HepG2 (cell line): ENCODE data around the gene PHC1. TPM values are rescaled to one million over a fixed set of nuclear protein-coding genes. Genes with fewer than 3 reads are reported as not detected.

Source experiments
- ATAC-seq: fragments of 200-7000 bp; cut with Tn5 transposase; 3 replicates; pipeline ENCODE4 v1.9.1; 2020; ENCODE audit warnings: mild to moderate bottlenecking, moderate library complexity
- BruUV-seq: library from RNA; stranded (reverse); fragments of 400-500 nt; replicated peaks from 2 replicates; lab custom pipeline; 2021; lab: Mats Ljungman, UMichigan
- CTCF ChIA-PET: fragments of 300-600 bp; formaldehyde crosslinking; extraction: SDS; loops from one replicate; lab custom pipeline; 2021; ENCODE audit warnings: low total read pairs, inconsistent platforms, low intra/inter-chr PET ratio; lab: Yijun Ruan, JAX
- POLR2A ChIA-PET: fragments of 350-600 bp; sonication (Branson Sonifier 250); formaldehyde crosslinking; loops from one replicate; lab custom pipeline; 2020; ENCODE audit warnings: antibody characterized with exemption, inconsistent platforms; lab: Yijun Ruan, JAX
- DNase-seq: peaks from one replicate; pipeline ENCODE4 v3.0.0-alpha.2; 2015; ENCODE audit warnings: low spot score
- FAIRE-seq: peaks from 3 replicates; lab custom pipeline; 2011; peaks lifted over from hg19 to GRCh38; lab: Jason Lieb, UNC
- H2AFZ ChIP-seq: one replicate; pipeline ENCODE4 v1.6.1; 2011; ENCODE audit warnings: low read length, inconsistent platforms
- H3K27ac ChIP-seq: fragments of 300-600 bp; 3 replicates; pipeline ENCODE4 v1.8.0; 2011; ENCODE audit warnings: mixed run types, mild to moderate bottlenecking, mixed read lengths, low read length, inconsistent platforms; ENCODE audit not compliant: insufficient read depth; ENCODE audit errors: extremely low read length
- H3K27me3 ChIP-seq, 2 experiments: fragments of 200-600 bp in 1 of 2; 2 replicates in 1 of 2; 3 replicates in 1 of 2; pipeline versions ENCODE4 v1.6.0 to v1.8.0; 2011; ENCODE audit warnings: low read length in 2 of 2, mild to moderate bottlenecking in 2 of 2, moderate library complexity in 2 of 2, inconsistent platforms in 1 of 2; ENCODE audit not compliant: insufficient read depth in 2 of 2, control insufficient read depth in 1 of 2
- H3K36me3 ChIP-seq, 2 experiments: fragments of 200-600 bp in 1 of 2; replicated peaks in 1 of 2; 2 replicates in 1 of 2; 3 replicates in 1 of 2; pipeline versions ENCODE4 v1.5.1 to v1.8.0; 2011; ENCODE audit warnings: low read length in 2 of 2, inconsistent platforms in 1 of 2; ENCODE audit not compliant: insufficient read depth in 2 of 2, control insufficient read depth in 1 of 2
- H3K4me1 ChIP-seq: 2 replicates; pipeline ENCODE4 v1.5.1; 2012; ENCODE audit warnings: low read length, inconsistent platforms; ENCODE audit not compliant: insufficient read depth
- H3K4me2 ChIP-seq: 2 replicates; pipeline ENCODE4 v1.6.0; 2011; ENCODE audit warnings: low read depth, low read length, inconsistent platforms
- H3K4me3 ChIP-seq, 3 experiments: fragments of 200-600 bp in 1 of 3; sonication (generic), shearing (Covaris generic) in 1 of 3; replicated peaks in 1 of 3; 2 replicates each; pipeline ENCODE4 v1.5.1; 2011 to 2016; ENCODE audit warnings: low read length in 3 of 3, inconsistent platforms in 2 of 3, low read depth in 2 of 3, mild to moderate bottlenecking in 2 of 3, control low read depth in 1 of 3, mixed read lengths in 1 of 3; ENCODE audit not compliant: insufficient read depth in 1 of 3
- H3K79me2 ChIP-seq: one replicate; pipeline ENCODE4 v1.6.1; 2011; ENCODE audit warnings: low read length, inconsistent platforms; ENCODE audit not compliant: insufficient read depth
- H3K9ac ChIP-seq: 2 replicates; pipeline ENCODE4 v1.6.0; 2011; ENCODE audit warnings: mild to moderate bottlenecking, low read depth, low read length, inconsistent platforms; ENCODE audit not compliant: insufficient read depth
- H3K9me3 ChIP-seq: 2 replicates; pipeline ENCODE4 v1.5.1; 2012; ENCODE audit warnings: mild to moderate bottlenecking, low read length
- H4K20me1 ChIP-seq: 2 replicates; pipeline ENCODE4 v1.6.0; 2011; ENCODE audit warnings: inconsistent platforms, mild to moderate bottlenecking, low read length, moderate library complexity; ENCODE audit not compliant: insufficient read depth
- EHMT2 ChIP-seq: fragments of 200-600 bp; sonication (generic); IDR thresholded peaks from 2 replicates; pipeline ENCODE4 v1.7.0; 2017; ENCODE audit warnings: antibody characterized with exemption, low read depth, low read length, borderline replicate concordance
- ERF ChIP-seq: IDR thresholded peaks from 2 replicates; pipeline ENCODE4 v1.6.1; 2018; ENCODE audit warnings: missing biosample characterization, missing genetic modification reagents
- HDAC2 ChIP-seq: sonication (generic); formaldehyde crosslinking; IDR thresholded peaks from 2 replicates; pipeline ENCODE4 v1.4.0; 2020; ENCODE audit warnings: missing genetic modification reagents
- SIN3B ChIP-seq: fragments of 150-350 bp; IDR thresholded peaks from 2 replicates; pipeline ENCODE4 v1.6.1; 2014; ENCODE audit warnings: low read length
- TCF7 ChIP-seq: sonication (generic); IDR thresholded peaks from 2 replicates; pipeline ENCODE4 v1.6.1; 2016; ENCODE audit warnings: antibody characterized with exemption, low read depth
- ZKSCAN5 ChIP-seq: sonication (generic); formaldehyde crosslinking; IDR thresholded peaks from 2 replicates; pipeline ENCODE4 v1.5.1; 2020; ENCODE audit warnings: mild to moderate bottlenecking, missing genetic modification reagents
- ZNF121 ChIP-seq: sonication (generic); formaldehyde crosslinking; IDR thresholded peaks from 2 replicates; pipeline ENCODE4 v1.5.0; 2020; ENCODE audit warnings: mild to moderate bottlenecking, missing genetic modification reagents
- ZNF703 ChIP-seq: sonication (generic); formaldehyde crosslinking; IDR thresholded peaks from 2 replicates; pipeline ENCODE4 v1.5.1; 2020; ENCODE audit warnings: missing genetic modification reagents, mild to moderate bottlenecking, moderate library complexity, borderline replicate concordance
- WGBS: methylation state at CpG from one replicate; pipeline ENCODE4 v1.1.6; 2017; ENCODE audit warnings: low lambda C conversion rate; 5-methylcytosine and 5-hydroxymethylcytosine counted together
- in situ Hi-C: cut with HindIII; loops from 2 replicates; pipeline ENCODE4 v1.10.0; 2017; ENCODE audit warnings: low pct_unique_long_range_greater_than_20kb; ENCODE audit not compliant: extremely low pct_ligation_motif_present
- intact Hi-C: fragments of 100-400 bp; cut with micrococcal nuclease; formaldehyde crosslinking; loops from one replicate; pipeline ENCODE4 v1.10.0; 2022; ENCODE audit not compliant: unreplicated experiment
- polyA plus RNA-seq, 8 experiments: library from polyadenylated mRNA; depleted of rRNA in 3 of 8; stranded (reverse) in 7 of 8; unstranded in 1 of 8; fragments of >200 nt; fragmentation: Illumina TruSeq in 4 of 8; extraction: Trizol in 4 of 8; gene quantifications; 2 replicates each; pipeline versions ENCODE4 v1.2.1 to v1.2.3, GENCODE V29; 2011 to 2016; ENCODE audit warnings: low read depth in 4 of 8, missing spikeins in 1 of 8, mixed read lengths in 1 of 8; ENCODE audit not compliant: insufficient read depth in 1 of 8
- total RNA-seq, 5 experiments: library from RNA; depleted of rRNA; stranded (reverse); fragments of >200 nt; fragmentation: Illumina TruSeq; extraction: Trizol; gene quantifications; 2 replicates each; pipeline ENCODE4 v1.2.3, GENCODE V29; 2016; ENCODE audit warnings: low read depth in 1 of 5
- TF ChIP-seq, protein P1 (sequence below), 2 experiments: IDR thresholded peaks; 2 replicates each; pipeline ENCODE4 v1.6.1; 2011 to 2012; ENCODE audit warnings: low read length in 2 of 2, borderline replicate concordance in 1 of 2, low read depth in 1 of 2, mild to moderate bottlenecking in 1 of 2, moderate library complexity in 1 of 2

The PHC1 gene
- total and polyA plus RNA-seq, 2 of the 13 experiments (the other 11 are each of a cell fraction or from before 2014, with no cell fraction given) = 9.4 to 35.0 TPM

DNA sequence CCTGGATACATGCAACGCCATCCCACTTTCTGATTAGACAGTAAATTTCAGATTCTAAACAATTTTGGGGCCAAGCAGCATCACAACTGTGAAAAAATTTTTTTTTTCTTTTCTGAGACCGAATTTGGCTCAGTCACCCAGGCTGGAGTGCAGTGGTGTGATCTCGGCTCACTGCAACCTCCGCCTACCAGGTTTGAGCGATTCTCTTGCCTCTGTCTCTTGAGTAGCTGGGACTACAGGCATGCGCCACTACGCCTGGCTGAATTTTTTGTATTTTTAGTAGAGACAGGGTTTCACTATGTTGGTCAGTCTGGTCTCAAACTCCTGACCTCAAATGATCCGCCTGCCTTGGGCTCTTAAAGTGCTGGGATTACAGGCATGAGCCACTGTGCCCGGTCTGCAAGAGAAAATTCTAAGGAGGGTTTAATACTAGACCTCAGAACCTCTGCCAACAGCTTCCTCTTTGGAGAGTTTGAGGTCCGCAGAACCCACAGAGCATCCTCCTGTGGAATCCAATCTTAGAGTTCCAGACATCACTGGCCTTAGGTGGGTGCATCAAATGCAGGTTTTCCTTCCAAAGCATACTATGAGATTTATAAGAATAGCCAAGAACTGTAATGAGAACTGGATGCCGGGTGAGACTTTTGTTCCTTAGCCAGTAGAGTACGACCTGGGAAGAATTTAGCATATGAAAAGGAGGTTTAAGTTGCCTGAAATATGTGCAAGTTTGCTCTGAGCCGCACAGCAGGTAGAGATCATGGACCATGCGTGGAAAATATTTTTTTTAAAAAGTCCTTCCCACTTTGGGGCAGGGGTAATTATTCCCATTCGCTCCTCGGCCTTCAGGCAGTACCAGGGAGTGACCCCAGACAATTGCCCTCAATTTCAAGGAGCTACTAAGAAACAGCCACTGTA lies 7.8 kb upstream of the PHC1 start:
- BruUV-seq = no TSS peak
- no peak overlapping the region for H3K4me3 ChIP-seq
- no peaks in the 10 kb centered on the region for H3K79me2 ChIP-seq
- in situ Hi-C loops (no loop called here), intact Hi-C loops (no loop called here)
- H3K27ac ChIP-seq = no peak overlapping the region
- no peak overlapping the region for H3K4me2 ChIP-seq
- H3K36me3 ChIP-seq = no peaks in the 10 kb centered on the region
- ChIA-PET CTCF (no interaction called here), POLR2A (no interaction called here)
- TF ChIP-seq ZNF703 (CRISPR knock-in tag) (no peak), EHMT2 (no peak), ERF (CRISPR knock-in tag) (no peak), ZKSCAN5 (CRISPR knock-in tag) (no peak), HDAC2 (CRISPR knock-in tag) (no peak), SIN3B (no peak), ZNF121 (CRISPR knock-in tag) (no peak), TCF7 (no peak)
- TF ChIP-seq, protein P1, sequence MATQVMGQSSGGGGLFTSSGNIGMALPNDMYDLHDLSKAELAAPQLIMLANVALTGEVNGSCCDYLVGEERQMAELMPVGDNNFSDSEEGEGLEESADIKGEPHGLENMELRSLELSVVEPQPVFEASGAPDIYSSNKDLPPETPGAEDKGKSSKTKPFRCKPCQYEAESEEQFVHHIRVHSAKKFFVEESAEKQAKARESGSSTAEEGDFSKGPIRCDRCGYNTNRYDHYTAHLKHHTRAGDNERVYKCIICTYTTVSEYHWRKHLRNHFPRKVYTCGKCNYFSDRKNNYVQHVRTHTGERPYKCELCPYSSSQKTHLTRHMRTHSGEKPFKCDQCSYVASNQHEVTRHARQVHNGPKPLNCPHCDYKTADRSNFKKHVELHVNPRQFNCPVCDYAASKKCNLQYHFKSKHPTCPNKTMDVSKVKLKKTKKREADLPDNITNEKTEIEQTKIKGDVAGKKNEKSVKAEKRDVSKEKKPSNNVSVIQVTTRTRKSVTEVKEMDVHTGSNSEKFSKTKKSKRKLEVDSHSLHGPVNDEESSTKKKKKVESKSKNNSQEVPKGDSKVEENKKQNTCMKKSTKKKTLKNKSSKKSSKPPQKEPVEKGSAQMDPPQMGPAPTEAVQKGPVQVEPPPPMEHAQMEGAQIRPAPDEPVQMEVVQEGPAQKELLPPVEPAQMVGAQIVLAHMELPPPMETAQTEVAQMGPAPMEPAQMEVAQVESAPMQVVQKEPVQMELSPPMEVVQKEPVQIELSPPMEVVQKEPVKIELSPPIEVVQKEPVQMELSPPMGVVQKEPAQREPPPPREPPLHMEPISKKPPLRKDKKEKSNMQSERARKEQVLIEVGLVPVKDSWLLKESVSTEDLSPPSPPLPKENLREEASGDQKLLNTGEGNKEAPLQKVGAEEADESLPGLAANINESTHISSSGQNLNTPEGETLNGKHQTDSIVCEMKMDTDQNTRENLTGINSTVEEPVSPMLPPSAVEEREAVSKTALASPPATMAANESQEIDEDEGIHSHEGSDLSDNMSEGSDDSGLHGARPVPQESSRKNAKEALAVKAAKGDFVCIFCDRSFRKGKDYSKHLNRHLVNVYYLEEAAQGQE (IDR thresholded peaks at IDR 0.05; ENCODE audit: borderline replicate concordance in 1 of 2, low read depth in 1 of 2, low read length in 2 of 2) = no peak
- H2AFZ ChIP-seq = no peak overlapping the region
- H3K27me3 ChIP-seq = peaks cover 2 to 20% of the 10 kb centered on the region in 2 experiments; a peak in 4 of 5 replicates
- DNase-seq (no peak), ATAC-seq (no peak), FAIRE-seq (no peak)
- 30% methylated on average over 16 of the region's 16 CpGs for WGBS
- H3K4me1 ChIP-seq = no peaks in the 10 kb centered on the region
- H3K9me3 ChIP-seq = no peaks in the 10 kb centered on the region
- no peak overlapping the region for H3K9ac ChIP-seq
- H4K20me1 ChIP-seq = no peaks in the 10 kb centered on the region
